GM12872 (cell line): ENCODE results near the gene LDLRAD3.

Experiments used
- TF ChIP-seq, protein P1 (sequence below): IDR thresholded peaks from 3 replicates; pipeline ENCODE4 v1.5.1; 2011; ENCODE audit warnings: low read depth, mild to moderate bottlenecking, low read length, moderate library complexity; ENCODE audit not compliant: insufficient read depth

LDLRAD3 gene

DNA sequence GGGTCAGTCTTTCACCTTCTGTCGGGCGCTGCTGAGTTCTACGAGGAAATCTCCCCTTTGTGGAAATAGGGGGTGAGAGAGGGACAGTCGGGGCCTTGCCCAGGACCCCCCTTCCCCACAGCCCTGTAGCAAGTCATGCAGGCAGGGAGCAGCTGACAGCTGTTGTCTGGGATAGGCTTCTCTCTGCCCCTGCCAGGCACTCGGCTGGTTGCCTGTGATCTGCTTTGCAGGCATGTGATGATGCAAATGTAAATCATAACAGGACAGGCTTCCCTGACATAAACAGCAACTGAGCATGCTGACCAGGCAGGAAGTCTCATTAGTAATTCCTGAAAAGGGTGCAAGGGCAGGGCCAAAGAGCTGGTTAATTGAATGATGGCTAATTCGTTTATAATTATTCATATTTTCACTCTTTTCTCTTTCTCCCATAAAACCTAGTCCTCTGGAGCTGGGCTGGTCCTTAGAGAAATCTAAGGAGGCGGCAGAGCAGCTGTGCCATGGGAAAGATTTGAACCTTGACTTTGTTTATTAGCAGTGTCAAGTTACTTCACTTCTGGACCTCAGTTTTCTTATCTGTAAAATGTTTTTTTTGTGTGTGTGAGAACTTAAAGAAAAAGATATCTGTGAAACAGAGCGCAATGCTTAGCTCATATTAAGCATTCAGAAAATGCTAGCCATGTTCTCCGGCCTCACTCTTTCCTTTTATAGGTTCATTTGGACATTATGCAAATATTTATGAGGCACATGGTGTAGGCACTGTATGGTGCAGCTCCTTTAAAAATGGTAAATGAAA is 129.7 kb downstream of the LDLRAD3 start:
- TF ChIP-seq, protein P1, sequence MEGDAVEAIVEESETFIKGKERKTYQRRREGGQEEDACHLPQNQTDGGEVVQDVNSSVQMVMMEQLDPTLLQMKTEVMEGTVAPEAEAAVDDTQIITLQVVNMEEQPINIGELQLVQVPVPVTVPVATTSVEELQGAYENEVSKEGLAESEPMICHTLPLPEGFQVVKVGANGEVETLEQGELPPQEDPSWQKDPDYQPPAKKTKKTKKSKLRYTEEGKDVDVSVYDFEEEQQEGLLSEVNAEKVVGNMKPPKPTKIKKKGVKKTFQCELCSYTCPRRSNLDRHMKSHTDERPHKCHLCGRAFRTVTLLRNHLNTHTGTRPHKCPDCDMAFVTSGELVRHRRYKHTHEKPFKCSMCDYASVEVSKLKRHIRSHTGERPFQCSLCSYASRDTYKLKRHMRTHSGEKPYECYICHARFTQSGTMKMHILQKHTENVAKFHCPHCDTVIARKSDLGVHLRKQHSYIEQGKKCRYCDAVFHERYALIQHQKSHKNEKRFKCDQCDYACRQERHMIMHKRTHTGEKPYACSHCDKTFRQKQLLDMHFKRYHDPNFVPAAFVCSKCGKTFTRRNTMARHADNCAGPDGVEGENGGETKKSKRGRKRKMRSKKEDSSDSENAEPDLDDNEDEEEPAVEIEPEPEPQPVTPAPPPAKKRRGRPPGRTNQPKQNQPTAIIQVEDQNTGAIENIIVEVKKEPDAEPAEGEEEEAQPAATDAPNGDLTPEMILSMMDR: no peak

DNA sequence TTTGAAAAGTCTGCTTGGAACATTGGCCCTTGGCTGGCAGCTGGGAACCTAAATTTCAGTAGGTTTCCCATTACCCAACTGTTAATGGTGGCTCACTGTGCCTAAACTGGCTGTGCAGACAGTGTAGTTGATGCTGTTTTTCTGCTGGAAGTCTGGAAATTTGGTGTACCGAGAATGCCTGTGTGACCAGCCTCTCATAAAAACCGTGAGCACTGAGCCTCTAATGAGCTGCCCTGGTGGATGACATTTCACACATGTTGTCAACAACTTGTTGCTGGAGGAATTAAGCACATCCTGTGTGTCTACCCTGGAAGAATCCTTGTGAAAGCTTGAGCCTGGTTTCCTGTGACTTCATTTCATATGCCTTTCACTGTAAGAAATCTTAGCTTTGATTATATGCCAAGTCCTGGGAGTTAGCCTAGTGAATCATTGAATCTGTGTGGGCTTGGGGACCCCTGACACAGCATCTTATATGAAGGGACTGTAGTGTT is 131.1 kb downstream of the LDLRAD3 start:
- TF ChIP-seq, protein P1: no peak

DNA sequence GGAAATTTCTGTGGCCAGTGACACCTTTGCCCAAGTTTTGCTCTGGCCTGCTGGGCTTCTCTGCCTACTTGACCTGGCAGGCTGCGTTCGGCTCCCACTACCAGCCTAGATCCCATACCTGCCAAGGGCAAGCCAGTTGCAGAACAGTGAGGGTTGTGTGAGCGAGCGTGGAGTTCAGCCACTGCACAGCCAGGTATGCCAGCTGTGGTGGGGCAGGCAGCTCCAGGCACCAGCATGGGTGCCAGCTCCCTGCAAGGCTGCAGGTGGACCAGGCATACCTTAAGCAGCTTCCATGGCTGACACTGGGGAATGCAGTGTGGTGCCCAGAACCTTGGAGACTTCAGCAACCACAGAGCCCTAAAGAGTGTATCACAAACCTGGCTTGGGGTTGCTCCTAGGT is 133.5 kb downstream of the LDLRAD3 start:
- TF ChIP-seq, protein P1: no peak

DNA sequence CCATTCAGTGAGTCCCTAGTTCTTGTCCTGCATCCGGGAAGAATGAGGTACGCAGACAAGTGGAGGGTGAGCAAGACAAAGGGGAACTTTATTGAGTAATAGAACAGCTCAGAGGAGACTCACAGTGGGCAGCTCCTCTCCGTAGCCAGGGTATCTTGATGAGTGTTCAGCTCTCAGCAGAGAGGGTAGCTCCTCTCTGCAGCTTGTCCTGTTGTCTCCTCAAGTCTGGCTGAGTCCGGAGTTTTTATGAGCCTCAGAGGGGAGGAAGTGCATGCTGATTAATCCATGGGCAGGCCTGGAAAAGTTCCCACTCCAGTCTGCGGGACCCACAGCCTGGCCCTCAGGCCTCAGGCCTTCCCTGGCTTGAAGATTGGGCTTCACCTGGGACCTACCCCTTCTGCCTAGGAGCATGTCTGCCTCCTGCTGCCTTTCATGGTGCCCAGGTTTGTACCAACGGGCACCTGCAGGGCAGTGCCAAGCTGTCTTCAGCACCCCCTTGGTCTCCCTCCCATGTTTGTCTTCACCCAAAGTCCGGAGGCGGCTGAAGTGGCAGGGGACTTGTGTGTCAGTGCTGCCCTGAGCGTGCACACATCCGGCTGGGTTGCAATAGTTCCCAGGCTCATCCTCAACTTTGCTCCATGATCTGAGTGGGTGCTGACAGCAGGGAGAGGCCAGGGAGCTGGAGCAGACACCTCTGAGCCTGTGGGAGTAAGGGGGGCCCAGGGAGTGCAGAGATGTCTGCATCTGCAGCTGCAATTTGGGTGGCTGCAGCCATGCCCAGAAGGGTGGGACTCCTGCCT is 134.2 kb downstream of the LDLRAD3 start:
- TF ChIP-seq, protein P1: no peak

DNA sequence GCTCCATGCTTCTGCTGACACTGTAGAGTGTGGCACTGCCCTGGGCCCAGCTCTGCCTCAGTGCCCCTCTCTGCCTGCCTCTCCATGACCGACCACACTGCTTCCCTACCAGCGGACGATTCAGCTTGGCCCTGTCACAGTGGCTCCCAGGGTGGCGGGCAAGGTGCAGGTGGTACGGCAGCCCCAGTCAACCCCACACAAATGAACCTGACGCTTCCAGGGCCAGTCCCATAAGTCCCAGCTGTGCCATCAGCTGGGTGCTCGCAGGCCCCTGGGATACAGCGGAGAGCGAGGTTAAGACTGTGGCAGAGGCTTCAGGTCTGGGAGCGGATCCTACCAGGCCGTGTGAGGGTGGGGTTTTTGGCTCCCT is 134.8 kb downstream of the LDLRAD3 start:
- TF ChIP-seq, protein P1: no peak

DNA sequence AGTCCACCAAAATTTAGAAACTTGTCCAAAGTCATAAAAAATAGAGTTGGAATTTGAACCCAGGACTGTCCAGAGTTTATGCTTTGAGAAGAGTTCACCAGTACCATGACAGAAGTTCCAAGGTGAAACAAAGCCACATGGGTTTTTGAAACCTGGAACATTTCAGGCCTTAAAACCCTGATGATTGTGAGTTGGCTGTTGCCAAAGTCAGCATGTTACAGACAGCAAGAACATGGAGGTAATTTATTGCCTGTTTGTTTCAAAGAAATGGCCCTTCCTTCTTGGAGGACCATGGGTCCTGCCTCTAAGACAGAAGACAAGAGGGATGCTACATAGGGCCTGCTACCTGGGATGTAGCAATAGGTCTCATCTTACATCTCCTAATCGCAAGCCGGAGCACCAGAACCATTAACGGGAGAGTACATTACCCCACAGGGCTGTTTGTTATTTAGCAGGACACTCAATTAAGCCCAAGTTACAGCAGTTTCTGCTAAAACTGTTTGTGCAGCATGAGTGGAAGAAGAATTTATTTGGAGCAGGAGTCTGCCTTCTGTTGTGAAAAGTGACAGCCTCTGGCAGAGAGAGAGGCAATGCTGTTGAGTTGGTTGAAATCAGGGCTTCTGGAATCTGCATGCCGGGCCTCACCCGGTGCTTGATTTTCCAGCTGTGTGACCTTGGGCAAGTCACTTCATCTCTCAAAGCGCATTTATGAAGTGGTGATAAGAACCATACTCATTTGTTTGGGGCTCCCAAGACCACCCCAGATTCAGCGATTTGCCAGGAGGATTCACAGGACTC is 136.2 kb downstream of the LDLRAD3 start:
- TF ChIP-seq, protein P1: no peak
